Activated CD4-positive, CD25-positive, alpha-beta regulatory T cell (primary cell): Measurements from ENCODE around the gene MEX3D.

ENCODE experiments used
- DNase-seq, 4 experiments: peaks; one replicate each; lab custom pipeline; 2025; lab: John Stamatoyannopoulos, UW

The MEX3D gene

GRCh38 chr19:1518471-1518870 lies 49.7 kb downstream of the MEX3D start:
- DNase-seq: no peak

- DNase-seq: no peak
Measured at GRCh38 chr19:1516395-1516753, 51.8 kb downstream of the MEX3D start.

GRCh38 chr19:1514986-1515721 lies 53.0 kb downstream of the MEX3D start:
- DNase-seq: no peak

GRCh38 chr19:1514295-1514661 lies 53.8 kb downstream of the MEX3D start:
- DNase-seq: no peak

- peak; percentile 56 to 69 (median 56) for DNase-seq
Measured at GRCh38 chr19:1513499-1514294, 54.4 kb downstream of the MEX3D start.

- peak; percentile 46 to 59 (median 52) for DNase-seq
Measured at GRCh38 chr19:1512671-1513498, 55.2 kb downstream of the MEX3D start, which contains the start of gene ADAMTSL5. Gene ADAMTSL5, minus strand, starts transcription at chr19:1513019. Its CDS starts 2,076 bp downstream, at chr19:1510943.

- DNase-seq: no peak
Measured at GRCh38 chr19:1511318-1512317, 56.5 kb downstream of the MEX3D start.

GRCh38 chr19:1510807-1511206 lies 57.3 kb downstream of the MEX3D start:
- no peak for DNase-seq

- no peak for DNase-seq
Measured at GRCh38 chr19:1510442-1510806, 57.7 kb downstream of the MEX3D start.

GRCh38 chr19:1509602-1510441 lies 58.3 kb downstream of the MEX3D start:
- DNase-seq: no peak

GRCh38 chr19:1508507-1508856 lies 59.6 kb downstream of the MEX3D start:
- no peak for DNase-seq

GRCh38 chr19:1507763-1508506 lies 60.2 kb downstream of the MEX3D start:
- peak; percentile 71 to 83 (median 78) for DNase-seq

- DNase-seq: no peak
Measured at GRCh38 chr19:1507192-1507660, 60.9 kb downstream of the MEX3D start.

GRCh38 chr19:1505991-1506881 lies 61.9 kb downstream of the MEX3D start:
- DNase-seq: no peak

- no peak for DNase-seq
Measured at GRCh38 chr19:1505012-1505411, 63.1 kb downstream of the MEX3D start.
